ENCODE measurements around the gene CDC25C. TPM values are rescaled to one million over a fixed set of nuclear protein-coding genes. Genes with fewer than 3 reads are reported as not detected.

CDC25C gene
- total and polyA plus RNA-seq, 9 of the 15 experiments (the other 6 are each of a cell fraction or from before 2014, with no cell fraction given): 19.1 to 63.7 (median 31.9) TPM

- TF ChIP-seq ETS1 (conservative IDR thresholded peaks at IDR 0.05; ENCODE audit: control insufficient read depth, low read depth, low read length) (no peak; the same call in none of the 2 replicates), RFX5 (IDR thresholded peaks at IDR 0.05; ENCODE audit: low read depth, low read length) (no peak), SP2 (IDR thresholded peaks at IDR 0.05; ENCODE audit: extremely low read depth, low read depth, low read length, poor library complexity, severe bottlenecking) (no peak), ZNF511 (CRISPR knock-in tag; IDR thresholded peaks at IDR 0.05) (no peak; the same call in 1 of the 2 replicates), SRSF3 (IDR thresholded peaks at IDR 0.05; ENCODE audit: insufficient read depth, low read length) (no peak), CHAMP1 (IDR thresholded peaks at IDR 0.05) (no peak), SMARCB1 (IDR thresholded peaks at IDR 0.05; ENCODE audit: insufficient read length, low read depth) (no peak), E2F3 (CRISPR knock-in tag; IDR thresholded peaks at IDR 0.05) (no peak), KHSRP (IDR thresholded peaks at IDR 0.05) (no peak), ETV1 (tag; conservative IDR thresholded peaks at IDR 0.05; ENCODE audit: low read depth) (peak; percentile 29; the same call in 1 of the 2 replicates), ARID3A (IDR thresholded peaks at IDR 0.05; ENCODE audit: borderline replicate concordance, low read depth, low read length) (no peak), KLF16 (IDR thresholded peaks at IDR 0.05) (0 out of 2 replicates have a peak, but pooled peaks have one; percentile 19), HDAC1 (IDR thresholded peaks at IDR 0.05) (peak in 1 of 2 experiments; percentile 42; a peak in 1 of 4 replicates), BCOR (IDR thresholded peaks at IDR 0.05) (no peak), ZBTB8A (IDR thresholded peaks at IDR 0.05; ENCODE audit: partially characterized antibody) (no peak), ZBTB5 (IDR thresholded peaks at IDR 0.05) (no peak), RFX7 (CRISPR knock-in tag; IDR thresholded peaks at IDR 0.05) (no peak)
Observed at GRCh38 chr5:138352722-138353559, 21.3 kb upstream of the CDC25C start (continued).

Measured in K562 (cell line).